NT2/D1 (cell line): ENCODE results near the gene NFIA.

ENCODE experiments used
- SUZ12 ChIP-seq: IDR thresholded peaks from 2 replicates; pipeline ENCODE4 v1.6.1; 2011; ENCODE audit not compliant: insufficient read length, insufficient read depth; ENCODE audit errors: extremely low read depth
- ZNF274 ChIP-seq: IDR thresholded peaks from 2 replicates; pipeline ENCODE4 v1.6.1; 2011; ENCODE audit warnings: mild to moderate bottlenecking, low read depth, low read length

DNA sequence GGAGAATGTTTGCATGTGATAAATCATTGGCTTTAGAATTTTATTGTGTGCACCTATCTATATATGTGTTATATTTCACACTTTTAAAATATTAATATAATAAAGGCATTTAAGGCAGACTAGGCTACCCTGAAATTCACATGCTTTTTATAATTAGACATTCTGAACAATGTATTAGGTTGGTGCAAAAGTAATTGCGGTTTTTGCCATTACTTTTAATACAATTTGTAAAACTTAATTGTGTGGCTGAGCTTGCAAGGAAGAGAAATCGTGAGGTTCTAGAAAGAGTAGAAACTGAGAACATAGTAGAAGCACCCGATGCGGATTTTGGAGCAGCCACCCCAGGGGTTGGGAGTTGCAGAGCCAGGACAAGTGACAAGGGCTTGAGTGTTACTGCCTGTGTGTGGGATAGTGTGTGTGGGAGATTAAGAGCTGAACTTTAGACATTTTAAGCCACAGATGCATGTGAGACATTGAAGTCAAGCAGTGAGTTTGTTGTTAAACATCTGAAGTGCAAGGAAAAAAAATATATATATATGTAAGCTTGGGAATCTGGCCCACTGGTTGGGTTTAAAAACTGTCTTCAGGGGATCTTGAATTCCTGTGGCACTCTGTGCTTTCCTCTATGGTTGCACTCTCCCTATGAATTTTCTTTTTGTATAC is 398.0 kb downstream of the NFIA start:
- TF ChIP-seq ZNF274 (no peak), SUZ12 (no peak)
